Stimulated activated naive CD8-positive, alpha-beta T cell treated with anti-CD3 and anti-CD28 coated beads, Interleukin-15, amount 100 ng/mL, for 72 hours (primary cell): ENCODE results near the gene ACVR2B.

Source experiments
- ATAC-seq: fragments of 150-1000 bp; cut with Tn5 transposase; 2 replicates; pipeline ENCODE4 v1.10.0; 2021; ENCODE audit warnings: mild to moderate bottlenecking, moderate library complexity
- DNase-seq, 2 donors: peaks; one replicate each; pipeline ENCODE4 v3.0.0; 2021 to 2022
- H3K27ac Mint-ChIP-seq, 2 donors: one replicate each; pipeline ENCODE4 v1.8.0; 2022; ENCODE audit warnings: mild to moderate bottlenecking in 2 of 2, mixed read lengths in 2 of 2, moderate library complexity in 2 of 2
- H3K27me3 Mint-ChIP-seq: one replicate; pipeline ENCODE4 v1.8.0; 2022; ENCODE audit warnings: mixed read lengths
- H3K4me1 Mint-ChIP-seq: one replicate; pipeline ENCODE4 v1.8.0; 2022; ENCODE audit warnings: mild to moderate bottlenecking, mixed read lengths
- H3K4me3 Mint-ChIP-seq, 2 donors: one replicate each; pipeline ENCODE4 v1.8.0; 2022; ENCODE audit warnings: mild to moderate bottlenecking in 2 of 2, mixed read lengths in 2 of 2, moderate library complexity in 1 of 2
- H3K9me3 Mint-ChIP-seq, 2 donors: one replicate each; pipeline ENCODE4 v1.8.0; 2022; ENCODE audit warnings: mixed read lengths in 2 of 2

ACVR2B gene

GRCh38 chr3:38491215-38491614, 37.5 kb downstream of the ACVR2B start:
- Mint-ChIP-seq H3K27ac (no peak overlapping the region), H3K4me3 (no peak overlapping the region), H3K4me1 (peaks cover 11% of the 10 kb centered on the region), H3K27me3 (no peaks in the 10 kb centered on the region), H3K9me3 (no peaks in the 10 kb centered on the region)
- ATAC-seq = no peak
- DNase-seq = no peak

- no peaks in the 10 kb centered on the region for H3K9me3 Mint-ChIP-seq
- H3K27ac Mint-ChIP-seq = no peak overlapping the region
- no peaks in the 10 kb centered on the region for H3K27me3 Mint-ChIP-seq
- no peak for ATAC-seq
- peaks cover 12% of the 10 kb centered on the region for H3K4me1 Mint-ChIP-seq
- no peak for DNase-seq
- no peak overlapping the region for H3K4me3 Mint-ChIP-seq
These were observed 39.3 kb downstream of the ACVR2B start for GRCh38 chr3:38493031-38493430.

GRCh38 chr3:38496131-38496910, 42.6 kb downstream of the ACVR2B start, which contains the start of gene EXOG:
Gene EXOG (plus strand): TSS chr3:38496340. CDS start chr3:38496368, 28 bp downstream.
- no peaks in the 10 kb centered on the region for H3K9me3 Mint-ChIP-seq
- peak; percentile 93 for ATAC-seq
- peak within 1 kb of the TSS; percentile 91 to 95 for H3K4me3 Mint-ChIP-seq
- peaks cover 25% of the 10 kb centered on the region for H3K4me1 Mint-ChIP-seq
- peak within 1 kb of the TSS; percentile 92 to 98 for H3K27ac Mint-ChIP-seq
- H3K27me3 Mint-ChIP-seq = no peaks in the 10 kb centered on the region
- peak; percentile 89 to 92 for DNase-seq

- Mint-ChIP-seq H3K4me1 (peaks cover 25% of the 10 kb centered on the region), H3K9me3 (no peaks in the 10 kb centered on the region), H3K4me3 (peak overlapping the region; percentile 91 to 95), H3K27ac (peak overlapping the region; percentile 92 to 98), H3K27me3 (no peaks in the 10 kb centered on the region)
- ATAC-seq = no peak
- DNase-seq = no peak
These were observed 43.3 kb downstream of the ACVR2B start for GRCh38 chr3:38497031-38497430.

- Mint-ChIP-seq H3K27me3 (no peaks in the 10 kb centered on the region), H3K27ac (no peak overlapping the region), H3K4me1 (peaks cover 25% of the 10 kb centered on the region), H3K9me3 (no peaks in the 10 kb centered on the region), H3K4me3 (no peak overlapping the region)
- no peak for ATAC-seq
- no peak for DNase-seq
These were observed 47.2 kb downstream of the ACVR2B start for GRCh38 chr3:38500688-38501417.

- no peak overlapping the region for H3K4me3 Mint-ChIP-seq
- ATAC-seq (no peak), DNase-seq (no peak)
- no peaks in the 10 kb centered on the region for H3K27me3 Mint-ChIP-seq
- no peaks in the 10 kb centered on the region for H3K4me1 Mint-ChIP-seq
- H3K9me3 Mint-ChIP-seq = no peaks in the 10 kb centered on the region
- no peak overlapping the region for H3K27ac Mint-ChIP-seq
These were observed 53.4 kb downstream of the ACVR2B start for GRCh38 chr3:38507120-38507519.

GRCh38 chr3:38509732-38510131, 56.0 kb downstream of the ACVR2B start:
- Mint-ChIP-seq H3K27me3 (no peaks in the 10 kb centered on the region), H3K4me3 (no peak overlapping the region), H3K9me3 (no peaks in the 10 kb centered on the region), H3K27ac (no peak overlapping the region), H3K4me1 (no peaks in the 10 kb centered on the region)
- no peak for DNase-seq
- ATAC-seq = no peak

GRCh38 chr3:38510631-38511030, 56.9 kb downstream of the ACVR2B start:
- DNase-seq = no peak
- H3K27me3 Mint-ChIP-seq = no peaks in the 10 kb centered on the region

GRCh38 chr3:38511546-38511945, 57.9 kb downstream of the ACVR2B start:
- Mint-ChIP-seq H3K4me1 (no peaks in the 10 kb centered on the region), H3K27me3 (no peaks in the 10 kb centered on the region), H3K9me3 (no peaks in the 10 kb centered on the region), H3K27ac (no peak overlapping the region), H3K4me3 (no peak overlapping the region)
- ATAC-seq = no peak
- no peak for DNase-seq

More at GRCh38 chr3:38510631-38511030, 56.9 kb downstream of the ACVR2B start:
- no peak for ATAC-seq
- Mint-ChIP-seq H3K9me3 (no peaks in the 10 kb centered on the region), H3K4me1 (no peaks in the 10 kb centered on the region), H3K4me3 (no peak overlapping the region), H3K27ac (no peak overlapping the region)

GRCh38 chr3:38515367-38515766, 61.7 kb downstream of the ACVR2B start:
- peaks cover 18% of the 10 kb centered on the region for H3K4me1 Mint-ChIP-seq
- H3K27me3 Mint-ChIP-seq = no peaks in the 10 kb centered on the region
- no peak for DNase-seq
- H3K9me3 Mint-ChIP-seq = no peaks in the 10 kb centered on the region
- H3K27ac Mint-ChIP-seq = peak overlapping the region in 1 of 2 donors; percentile 4
- H3K4me3 Mint-ChIP-seq = no peak overlapping the region
- ATAC-seq = no peak

- DNase-seq (no peak), ATAC-seq (no peak)
- H3K27me3 Mint-ChIP-seq = no peaks in the 10 kb centered on the region
- no peak overlapping the region for H3K4me3 Mint-ChIP-seq
- H3K4me1 Mint-ChIP-seq = peaks cover 30% of the 10 kb centered on the region
- no peaks in the 10 kb centered on the region for H3K9me3 Mint-ChIP-seq
- H3K27ac Mint-ChIP-seq = no peak overlapping the region
These were observed 63.0 kb downstream of the ACVR2B start for GRCh38 chr3:38516669-38517068.

GRCh38 chr3:38519000-38519399, 65.3 kb downstream of the ACVR2B start:
- DNase-seq = no peak
- peaks cover 30% of the 10 kb centered on the region for H3K4me1 Mint-ChIP-seq
- no peaks in the 10 kb centered on the region for H3K27me3 Mint-ChIP-seq
- no peak overlapping the region for H3K27ac Mint-ChIP-seq
- H3K9me3 Mint-ChIP-seq = no peaks in the 10 kb centered on the region
- no peak for ATAC-seq
- no peak overlapping the region for H3K4me3 Mint-ChIP-seq

- peak overlapping the region; percentile 14 to 29 for H3K4me3 Mint-ChIP-seq
These were observed 66.0 kb downstream of the ACVR2B start for GRCh38 chr3:38519651-38520050.

GRCh38 chr3:38521391-38521987, 67.8 kb downstream of the ACVR2B start:
- DNase-seq (peak; percentile 47 to 52), ATAC-seq (no peak)
- Mint-ChIP-seq H3K27ac (no peak overlapping the region), H3K4me1 (peaks cover 30% of the 10 kb centered on the region), H3K9me3 (no peaks in the 10 kb centered on the region), H3K4me3 (no peak overlapping the region), H3K27me3 (no peaks in the 10 kb centered on the region)

More at GRCh38 chr3:38519651-38520050, 66.0 kb downstream of the ACVR2B start:
- Mint-ChIP-seq H3K27ac (peak overlapping the region; percentile 72 to 84), H3K4me1 (peaks cover 30% of the 10 kb centered on the region), H3K27me3 (no peaks in the 10 kb centered on the region), H3K9me3 (no peaks in the 10 kb centered on the region)
- DNase-seq = peak in 1 of 2 donors; percentile 18
- ATAC-seq = peak; percentile 66

- Mint-ChIP-seq H3K9me3 (no peaks in the 10 kb centered on the region), H3K27me3 (no peaks in the 10 kb centered on the region), H3K4me3 (no peak overlapping the region), H3K4me1 (peaks cover 30% of the 10 kb centered on the region), H3K27ac (no peak overlapping the region)
- no peak for DNase-seq
- ATAC-seq = no peak
These were observed 68.3 kb downstream of the ACVR2B start for GRCh38 chr3:38522002-38522401.
